ENCODE data around the gene SNCB.

The SNCB gene
- long read RNA-seq: 0 reads

- DNase-seq (ENCODE audit: low read depth in 1 of 2, low spot score in 1 of 2): no peak
- Histone ChIP-seq H3K27me3 (ENCODE audit: insufficient read depth, poor library complexity, severe bottlenecking) (peaks cover 57% of the 10 kb centered on the region), H3K4me3 (replicated peaks; ENCODE audit: insufficient read depth, low read length) (no peak within 1 kb of the TSS), H3K27ac (replicated peaks) (no peak within 1 kb of the TSS)
- no peak for TF ChIP-seq GABPA (IDR thresholded peaks at IDR 0.05; ENCODE audit: low read depth)
Observed at GRCh38 chr5:176629853-176630680, at the start of gene SNCB, which contains the start of gene EIF4E1B. Gene SNCB (minus strand): TSS chr5:176630534. CDS start chr5:176629654, 880 bp downstream. Gene EIF4E1B (plus strand): TSS chr5:176630675. CDS start chr5:176642788, 12,113 bp downstream.

- Histone ChIP-seq H3K27me3 (ENCODE audit: insufficient read depth, poor library complexity, severe bottlenecking) (peaks cover 30% of the 10 kb centered on the region), H3K27ac (replicated peaks) (no peak overlapping the region), H3K4me3 (replicated peaks; ENCODE audit: insufficient read depth, low read length) (no peak overlapping the region)
- DNase-seq (ENCODE audit: low read depth in 1 of 2, low spot score in 1 of 2): no peak
- TF ChIP-seq GABPA (IDR thresholded peaks at IDR 0.05; ENCODE audit: low read depth) (no peak), SPI1 (IDR thresholded peaks at IDR 0.05; ENCODE audit: borderline replicate concordance, low read depth) (no peak), POLR2AphosphoS5 (IDR thresholded peaks at IDR 0.05; ENCODE audit: low read depth) (no peak), REST (IDR thresholded peaks at IDR 0.05; ENCODE audit: insufficient replicate concordance, low read depth) (no peak), CTCF (IDR thresholded peaks at IDR 0.05; ENCODE audit: insufficient read depth, low read length) (no peak)
Observed at GRCh38 chr5:176679365-176680225, 49.3 kb upstream of the SNCB start.

DNA sequence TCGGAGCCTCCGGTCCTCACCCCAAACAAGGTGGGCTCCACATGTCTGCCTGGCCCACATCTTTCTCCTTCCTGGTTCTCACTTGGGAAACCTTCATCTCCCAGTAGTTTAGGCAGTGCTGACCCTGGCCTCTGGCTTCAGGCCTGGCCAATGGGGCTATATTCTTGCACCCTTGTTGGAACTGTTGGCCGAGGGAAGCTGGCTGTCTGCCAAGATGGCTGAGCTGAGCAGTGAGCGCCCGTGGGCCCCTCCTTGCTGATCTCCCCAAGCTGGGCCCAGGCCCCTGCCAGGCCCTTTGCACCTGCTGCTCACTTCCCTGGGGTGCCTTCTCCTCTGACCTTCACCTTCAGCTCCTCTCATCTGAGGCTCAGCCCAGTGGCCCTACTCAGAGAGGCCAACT lies 48.2 kb upstream of the SNCB start:
- TF ChIP-seq SPI1 (IDR thresholded peaks at IDR 0.05; ENCODE audit: borderline replicate concordance, low read depth): no peak
- TF ChIP-seq GABPA (IDR thresholded peaks at IDR 0.05; ENCODE audit: low read depth): no peak
- TF ChIP-seq POLR2AphosphoS5 (IDR thresholded peaks at IDR 0.05; ENCODE audit: low read depth): no peak
- no peak for TF ChIP-seq REST (IDR thresholded peaks at IDR 0.05; ENCODE audit: insufficient replicate concordance, low read depth)
- TF ChIP-seq CTCF (IDR thresholded peaks at IDR 0.05; ENCODE audit: insufficient read depth, low read length): no peak
- peaks cover 30% of the 10 kb centered on the region for H3K27me3 ChIP-seq (ENCODE audit: insufficient read depth, poor library complexity, severe bottlenecking)
- H3K27ac ChIP-seq (replicated peaks): no peak overlapping the region
- H3K4me3 ChIP-seq (replicated peaks; ENCODE audit: insufficient read depth, low read length): no peak overlapping the region
- no peak for DNase-seq (ENCODE audit: low read depth in 1 of 2, low spot score in 1 of 2)
